GM23338 (cell line): ENCODE data around the gene ZMYND11. TPM values are rescaled to one million over a fixed set of nuclear protein-coding genes. Genes with fewer than 3 reads are reported as not detected.

Experiments
- ATAC-seq: fragments of 200-7000 bp; cut with Tn5 transposase; 3 replicates; pipeline ENCODE4 v1.9.1; 2020
- DNase-seq: peaks from one replicate; pipeline ENCODE4 v3.0.0-alpha.2; 2015; ENCODE audit warnings: low spot score
- H2AFZ ChIP-seq: fragments of 200-600 bp; sonication (generic); 2 replicates; pipeline ENCODE4 v1.8.0; 2016; ENCODE audit warnings: antibody characterized with exemption, mild to moderate bottlenecking, moderate library complexity
- H3F3A ChIP-seq: fragments of 200-600 bp; sonication (generic); replicated peaks from 2 replicates; pipeline ENCODE4 v1.8.0; 2017; ENCODE audit warnings: antibody characterized with exemption, mixed run types, low read depth
- H3K27ac ChIP-seq: fragments of 200-600 bp; sonication (generic); 2 replicates; pipeline ENCODE4 v1.6.1; 2016; ENCODE audit warnings: low read depth
- H3K27me3 ChIP-seq: fragments of 200-600 bp; sonication (generic); 2 replicates; pipeline ENCODE4 v1.8.0; 2016; ENCODE audit warnings: mild to moderate bottlenecking, mixed run types, moderate library complexity; ENCODE audit not compliant: insufficient read depth
- H3K36me3 ChIP-seq: fragments of 200-600 bp; sonication (generic); 2 replicates; pipeline ENCODE4 v1.8.0; 2016; ENCODE audit warnings: mild to moderate bottlenecking; ENCODE audit not compliant: insufficient read depth
- H3K4me1 ChIP-seq: fragments of 200-600 bp; sonication (generic); 2 replicates; pipeline ENCODE4 v1.8.0; 2016; ENCODE audit warnings: mild to moderate bottlenecking, moderate library complexity; ENCODE audit not compliant: insufficient read depth
- H3K4me2 ChIP-seq: fragments of 200-600 bp; sonication (generic); 2 replicates; pipeline ENCODE4 v1.7.1; 2017; ENCODE audit warnings: mixed run types
- H3K4me3 ChIP-seq: fragments of 200-600 bp; sonication (generic); 2 replicates; pipeline ENCODE4 v1.6.1; 2016; ENCODE audit warnings: mixed run types
- H3K79me2 ChIP-seq: fragments of 200-600 bp; sonication (generic); replicated peaks from 2 replicates; pipeline ENCODE4 v1.8.0; 2017; ENCODE audit warnings: mild to moderate bottlenecking; ENCODE audit not compliant: insufficient read depth
- H3K9me2 ChIP-seq: fragments of 200-600 bp; sonication (generic); 2 replicates; pipeline ENCODE4 v1.8.0; 2017; ENCODE audit not compliant: insufficient read depth
- H4K20me1 ChIP-seq: fragments of 200-600 bp; sonication (generic); replicated peaks from 2 replicates; pipeline ENCODE4 v1.8.0; 2017; ENCODE audit warnings: mild to moderate bottlenecking; ENCODE audit not compliant: insufficient read depth
- H3K27ac Mint-ChIP-seq: 2 replicates; pipeline ENCODE4 v1.8.0; 2020; ENCODE audit warnings: inconsistent platforms, mild to moderate bottlenecking, moderate library complexity, mixed read lengths
- H3K27me3 Mint-ChIP-seq: 3 replicates; pipeline ENCODE4 v1.8.0; 2022; ENCODE audit warnings: low read depth, mild to moderate bottlenecking, moderate library complexity, mixed read lengths, inconsistent platforms; ENCODE audit not compliant: insufficient read depth, poor library complexity
- H3K36me3 Mint-ChIP-seq: 3 replicates; pipeline ENCODE4 v1.8.0; 2021; ENCODE audit warnings: low read depth, mild to moderate bottlenecking, inconsistent platforms, moderate library complexity, mixed read lengths
- H3K4me1 Mint-ChIP-seq: 3 replicates; pipeline ENCODE4 v1.8.0; 2020; ENCODE audit warnings: mild to moderate bottlenecking, inconsistent platforms, mixed read lengths
- H3K4me3 Mint-ChIP-seq: 3 replicates; pipeline ENCODE4 v1.8.0; 2021; ENCODE audit warnings: moderate library complexity, mild to moderate bottlenecking, inconsistent platforms, mixed read lengths
- H3K9me3 Mint-ChIP-seq: 3 replicates; pipeline ENCODE4 v1.8.0; 2020; ENCODE audit warnings: moderate library complexity, mild to moderate bottlenecking, inconsistent platforms, mixed read lengths
- CTCF ChIP-seq, 2 experiments: fragments of 200-600 bp in 1 of 2; sonication (generic) in 1 of 2; conservative IDR thresholded peaks; 2 replicates each; pipeline versions ENCODE4 v1.5.1 to v1.6.1; 2016 to 2017; ENCODE audit warnings: antibody characterized with exemption in 2 of 2, low read depth in 2 of 2, mild to moderate bottlenecking in 2 of 2, moderate library complexity in 1 of 2
- EZH2phosphoT487 ChIP-seq: fragments of 200-600 bp; sonication (generic); IDR thresholded peaks from one replicate; pipeline ENCODE4 v1.8.1; 2018; ENCODE audit warnings: antibody characterized with exemption; ENCODE audit not compliant: unreplicated experiment
- JUNB ChIP-seq: IDR thresholded peaks from one replicate; pipeline ENCODE4 v1.6.1; 2016; ENCODE audit warnings: antibody characterized with exemption; ENCODE audit not compliant: unreplicated experiment
- NANOG ChIP-seq: IDR thresholded peaks from 2 replicates; pipeline ENCODE4 v1.6.1; 2016; ENCODE audit warnings: antibody characterized with exemption, borderline replicate concordance
- POLR2AphosphoS5 ChIP-seq: IDR thresholded peaks from 2 replicates; pipeline ENCODE4 v1.6.1; 2016; ENCODE audit warnings: antibody characterized with exemption, low read depth
- STAT1 ChIP-seq: IDR thresholded peaks from one replicate; pipeline ENCODE4 v1.6.1; 2016; ENCODE audit warnings: antibody characterized with exemption; ENCODE audit not compliant: unreplicated experiment
- ZNF331 ChIP-seq: fragments of 250-450 bp; sonication (Bioruptor Pico); IDR thresholded peaks from 2 replicates; pipeline ENCODE4 v1.5.0; 2020; ENCODE audit warnings: low read depth, mild to moderate bottlenecking, moderate library complexity
- polyA plus RNA-seq: library from polyadenylated mRNA; unstranded; fragments of >200 nt; fragmentation: Nextera tagmentation; extraction: Ambion mirVana; gene quantifications from 2 replicates; pipeline ENCODE4 v1.2.1, GENCODE V29; 2016
- total RNA-seq: library from RNA; depleted of rRNA; stranded (reverse); fragments of >200 nt; shearing (Covaris generic); gene quantifications from 2 replicates; pipeline ENCODE4 v1.2.3, GENCODE V29; 2014
- TF ChIP-seq, protein P1 (sequence below): IDR thresholded peaks from one replicate; pipeline ENCODE4 v1.6.1; 2018; ENCODE audit warnings: antibody characterized with exemption; ENCODE audit not compliant: unreplicated experiment
- TF ChIP-seq, protein P2 (sequence below): IDR thresholded peaks from 2 replicates; pipeline ENCODE4 v1.6.1; 2016; ENCODE audit warnings: antibody characterized with exemption

ZMYND11 gene
- total and polyA plus RNA-seq, 2 experiments from 2014 or later: 8.9 to 16.9 TPM

DNA sequence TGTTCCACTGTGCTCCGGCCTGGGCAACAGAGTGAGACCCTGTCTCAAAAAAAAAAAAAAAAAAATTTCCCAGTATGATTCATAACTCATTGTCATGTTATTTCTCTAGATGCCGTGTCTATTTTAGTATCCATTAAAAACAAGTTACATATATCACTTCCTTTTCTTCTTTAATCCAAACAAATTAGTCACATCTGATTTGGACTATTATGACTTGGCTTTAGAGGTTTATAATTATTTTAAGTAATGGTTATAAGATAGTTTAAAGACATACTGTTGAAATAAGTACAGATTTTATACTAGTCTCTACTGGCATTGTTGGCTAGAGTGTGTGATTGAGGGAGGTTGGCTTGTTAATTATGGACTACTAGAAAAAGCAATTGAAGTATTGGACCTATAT is 53.3 kb downstream of the ZMYND11 start (continued):
- TF ChIP-seq, protein P1, sequence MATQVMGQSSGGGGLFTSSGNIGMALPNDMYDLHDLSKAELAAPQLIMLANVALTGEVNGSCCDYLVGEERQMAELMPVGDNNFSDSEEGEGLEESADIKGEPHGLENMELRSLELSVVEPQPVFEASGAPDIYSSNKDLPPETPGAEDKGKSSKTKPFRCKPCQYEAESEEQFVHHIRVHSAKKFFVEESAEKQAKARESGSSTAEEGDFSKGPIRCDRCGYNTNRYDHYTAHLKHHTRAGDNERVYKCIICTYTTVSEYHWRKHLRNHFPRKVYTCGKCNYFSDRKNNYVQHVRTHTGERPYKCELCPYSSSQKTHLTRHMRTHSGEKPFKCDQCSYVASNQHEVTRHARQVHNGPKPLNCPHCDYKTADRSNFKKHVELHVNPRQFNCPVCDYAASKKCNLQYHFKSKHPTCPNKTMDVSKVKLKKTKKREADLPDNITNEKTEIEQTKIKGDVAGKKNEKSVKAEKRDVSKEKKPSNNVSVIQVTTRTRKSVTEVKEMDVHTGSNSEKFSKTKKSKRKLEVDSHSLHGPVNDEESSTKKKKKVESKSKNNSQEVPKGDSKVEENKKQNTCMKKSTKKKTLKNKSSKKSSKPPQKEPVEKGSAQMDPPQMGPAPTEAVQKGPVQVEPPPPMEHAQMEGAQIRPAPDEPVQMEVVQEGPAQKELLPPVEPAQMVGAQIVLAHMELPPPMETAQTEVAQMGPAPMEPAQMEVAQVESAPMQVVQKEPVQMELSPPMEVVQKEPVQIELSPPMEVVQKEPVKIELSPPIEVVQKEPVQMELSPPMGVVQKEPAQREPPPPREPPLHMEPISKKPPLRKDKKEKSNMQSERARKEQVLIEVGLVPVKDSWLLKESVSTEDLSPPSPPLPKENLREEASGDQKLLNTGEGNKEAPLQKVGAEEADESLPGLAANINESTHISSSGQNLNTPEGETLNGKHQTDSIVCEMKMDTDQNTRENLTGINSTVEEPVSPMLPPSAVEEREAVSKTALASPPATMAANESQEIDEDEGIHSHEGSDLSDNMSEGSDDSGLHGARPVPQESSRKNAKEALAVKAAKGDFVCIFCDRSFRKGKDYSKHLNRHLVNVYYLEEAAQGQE: no peak
- TF ChIP-seq ZNF331 (CRISPR knock-in tag) (no peak), JUNB (no peak), CTCF (conservative IDR thresholded peaks at IDR 0.05; ENCODE audit: low read depth in 2 of 2) (no peak), NANOG (no peak), POLR2AphosphoS5 (no peak), STAT1 (no peak), EZH2phosphoT487 (no peak)
- TF ChIP-seq, protein P2, sequence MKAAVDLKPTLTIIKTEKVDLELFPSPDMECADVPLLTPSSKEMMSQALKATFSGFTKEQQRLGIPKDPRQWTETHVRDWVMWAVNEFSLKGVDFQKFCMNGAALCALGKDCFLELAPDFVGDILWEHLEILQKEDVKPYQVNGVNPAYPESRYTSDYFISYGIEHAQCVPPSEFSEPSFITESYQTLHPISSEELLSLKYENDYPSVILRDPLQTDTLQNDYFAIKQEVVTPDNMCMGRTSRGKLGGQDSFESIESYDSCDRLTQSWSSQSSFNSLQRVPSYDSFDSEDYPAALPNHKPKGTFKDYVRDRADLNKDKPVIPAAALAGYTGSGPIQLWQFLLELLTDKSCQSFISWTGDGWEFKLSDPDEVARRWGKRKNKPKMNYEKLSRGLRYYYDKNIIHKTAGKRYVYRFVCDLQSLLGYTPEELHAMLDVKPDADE: no peak

- H3K9me2 ChIP-seq: no peaks in the 10 kb centered on the region
- H3F3A ChIP-seq: no peaks in the 10 kb centered on the region
- ATAC-seq (peak; percentile 53), DNase-seq (no peak)
- no peaks in the 10 kb centered on the region for H3K27me3 ChIP-seq
- Mint-ChIP-seq H3K36me3 (peaks cover 6% of the 10 kb centered on the region; the same call in 2 of the 3 replicates), H3K27ac (no peak overlapping the region), H3K9me3 (no peaks in the 10 kb centered on the region), H3K4me3 (no peak overlapping the region), H3K27me3 (no peaks in the 10 kb centered on the region), H3K4me1 (peaks cover 15% of the 10 kb centered on the region; the same call in 2 of the 3 replicates)
- H3K36me3 ChIP-seq: no peaks in the 10 kb centered on the region
- 0 out of 2 replicates have a peak, but pooled peaks cover 8% of the 10 kb centered on the region for H3K79me2 ChIP-seq
- no peak overlapping the region for H3K4me3 ChIP-seq
- H2AFZ ChIP-seq: no peak overlapping the region
- peaks cover 7% of the 10 kb centered on the region; the same call in 1 of the 2 replicates for H4K20me1 ChIP-seq
- H3K4me1 ChIP-seq: peaks cover 6% of the 10 kb centered on the region; the same call in 1 of the 2 replicates
- H3K4me2 ChIP-seq: no peak overlapping the region
- H3K27ac ChIP-seq: no peak overlapping the region
- TF ChIP-seq NANOG: no peak
- no peak for TF ChIP-seq ZNF331 (CRISPR knock-in tag)
These were observed 55.0 kb downstream of the ZMYND11 start for GRCh38 chr10:190216-190615.
